ENCODE measurements around the gene PDZRN3.
"Not testable (repeated sequence)": the region's sequence is repeated elsewhere in the genome, so short reads cannot be mapped to it uniquely, and the experiment has no call there.

PDZRN3 gene

GRCh38 chr3:73484656-73485248, 140.0 kb downstream of the PDZRN3 start:
- DNase-seq, result no peak

- no peak for DNase-seq
These were observed 142.9 kb downstream of the PDZRN3 start for GRCh38 chr3:73481888-73482287.

- no peak for DNase-seq
These were observed 144.5 kb downstream of the PDZRN3 start for GRCh38 chr3:73480187-73480672.

GRCh38 chr3:73479325-73479724, 145.4 kb downstream of the PDZRN3 start:
- DNase-seq, result no peak

- DNase-seq, result no peak
These were observed 145.9 kb downstream of the PDZRN3 start for GRCh38 chr3:73478858-73479257.

DNA sequence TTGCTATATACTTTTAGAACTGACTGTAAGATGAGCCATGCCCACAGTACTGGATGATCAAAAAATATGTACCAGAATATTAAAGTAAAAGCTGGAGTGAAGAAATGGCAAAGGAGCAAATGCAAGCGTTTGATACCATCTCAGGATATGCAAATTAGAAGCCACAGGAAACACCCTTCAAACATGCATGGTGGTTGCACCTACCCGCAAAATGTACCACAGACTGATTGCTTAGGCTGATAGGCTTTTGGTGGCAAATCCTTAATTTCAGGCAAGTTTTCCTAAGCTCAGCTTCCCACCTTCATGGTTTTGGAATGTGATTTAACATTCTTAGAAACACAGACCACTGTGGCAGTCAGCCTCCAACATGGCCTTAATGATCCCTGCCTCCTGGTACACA, 149.0 kb downstream of the PDZRN3 start:
- DNase-seq, result no peak

- no peak for DNase-seq
These were observed 149.6 kb downstream of the PDZRN3 start for GRCh38 chr3:73475175-73475574.

DNA sequence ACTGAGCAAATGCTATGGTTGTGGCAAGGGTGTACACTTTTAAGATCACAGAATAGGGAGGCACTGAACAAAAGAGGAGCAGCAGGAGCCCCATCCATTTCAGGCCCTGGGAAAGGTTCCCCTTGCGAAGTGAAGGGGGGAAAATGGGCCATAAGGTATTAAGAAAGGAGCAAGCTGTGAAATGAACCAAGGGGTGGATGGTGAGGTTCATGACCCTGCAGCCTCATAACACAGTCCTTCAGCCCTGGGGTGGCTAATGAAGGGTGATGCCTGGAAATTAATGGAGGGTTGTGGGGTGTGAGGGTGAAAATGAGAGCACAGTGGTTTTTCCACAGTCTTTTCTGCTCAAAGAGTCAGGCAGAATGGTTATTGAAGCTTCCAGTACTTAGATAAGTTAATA, 150.1 kb downstream of the PDZRN3 start:
- DNase-seq, result no peak

- no peak for DNase-seq
These were observed 150.8 kb downstream of the PDZRN3 start for GRCh38 chr3:73473898-73474416.

DNA sequence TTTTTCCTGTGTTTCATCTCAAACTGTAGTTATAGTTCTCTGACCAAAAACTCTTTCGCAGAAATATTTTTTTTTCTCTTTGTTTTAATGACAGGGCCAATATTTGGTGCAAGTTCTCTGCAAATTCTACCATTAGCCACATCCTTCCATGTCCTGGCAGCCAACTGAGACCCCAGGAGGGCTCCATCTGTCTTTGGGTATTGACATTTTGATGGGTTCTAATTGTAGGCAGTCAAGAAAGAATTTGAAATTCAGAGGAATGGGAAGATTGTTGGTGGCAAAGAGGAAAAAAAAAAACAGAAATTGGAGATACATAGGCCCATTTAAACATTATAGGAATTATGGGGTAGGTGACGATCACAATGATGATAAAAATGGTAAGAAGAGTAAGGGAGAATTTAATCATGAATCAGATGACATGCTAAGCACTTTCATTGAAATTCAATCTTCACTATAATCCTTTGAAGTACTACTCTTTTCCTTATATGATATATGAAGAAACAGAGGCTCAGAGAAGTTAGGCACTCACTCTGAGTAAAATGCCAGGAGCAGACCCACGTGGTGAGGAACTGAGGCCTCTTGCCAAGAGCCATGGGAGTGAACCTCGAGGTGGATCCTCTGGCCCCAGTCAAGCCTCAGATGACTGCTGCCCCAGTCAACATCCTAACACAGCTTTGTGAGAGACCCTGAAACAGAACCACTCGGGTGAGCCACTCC, 151.4 kb downstream of the PDZRN3 start:
- DNase-seq, result no peak

- DNase-seq, result no peak
These were observed 152.6 kb downstream of the PDZRN3 start for GRCh38 chr3:73471986-73472787.

DNA sequence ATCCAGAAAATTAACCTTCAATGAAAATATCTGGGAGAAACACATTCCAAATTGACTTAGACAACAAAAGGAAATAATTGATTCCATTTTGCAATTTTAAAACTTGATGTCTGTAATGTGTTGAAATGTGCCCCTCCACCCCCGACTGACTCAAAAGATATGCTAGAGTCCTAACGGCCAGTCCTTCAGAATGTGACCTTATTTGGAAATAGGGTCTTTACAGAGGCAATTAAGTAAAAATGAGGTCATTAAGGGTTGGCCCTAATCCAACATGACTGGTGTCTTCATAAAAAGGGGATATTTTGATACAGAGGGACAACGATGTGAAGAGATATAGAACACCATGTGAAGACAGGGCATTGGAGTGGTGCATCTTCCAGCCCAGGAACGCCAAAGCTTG, 153.9 kb downstream of the PDZRN3 start:
- no peak for DNase-seq

DNA sequence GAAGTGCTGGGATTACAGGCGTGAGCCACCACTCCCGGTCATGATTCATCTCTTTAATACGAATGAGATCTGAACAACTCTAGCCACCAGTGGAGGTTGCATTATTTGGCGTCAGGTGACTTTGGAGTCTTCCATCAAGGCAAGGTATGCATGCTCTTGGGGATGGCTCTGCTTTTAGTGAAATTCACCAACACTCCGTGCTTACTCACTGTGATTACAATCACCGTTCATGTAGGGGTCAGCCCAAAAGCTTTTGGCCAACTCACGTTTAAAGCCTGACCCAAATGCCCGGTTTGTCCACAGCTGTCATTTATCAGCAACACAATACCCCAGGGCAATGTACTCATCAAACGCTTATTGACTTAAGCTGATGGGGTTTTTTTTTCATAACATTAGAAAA, 155.4 kb downstream of the PDZRN3 start:
- DNase-seq, result no peak

DNA sequence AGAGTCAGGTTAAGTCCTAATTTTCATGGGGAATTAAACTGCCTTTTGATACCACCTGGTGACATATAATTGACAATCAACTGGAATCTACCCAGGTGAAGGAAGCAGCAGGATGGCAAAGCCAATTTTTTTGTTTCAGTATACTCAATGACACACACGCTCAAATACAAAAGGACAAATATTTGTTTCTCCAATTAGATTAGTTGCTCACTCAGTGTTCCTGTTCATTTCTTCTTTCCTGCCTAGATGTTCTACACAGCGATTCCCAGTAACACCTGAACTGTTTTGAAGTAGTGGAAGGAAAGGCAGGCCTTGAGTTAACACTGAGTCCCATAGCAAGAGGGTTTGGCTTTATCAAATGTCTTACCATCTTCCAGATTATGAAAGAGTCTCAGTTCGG, 157.5 kb downstream of the PDZRN3 start:
- no peak for DNase-seq

DNA sequence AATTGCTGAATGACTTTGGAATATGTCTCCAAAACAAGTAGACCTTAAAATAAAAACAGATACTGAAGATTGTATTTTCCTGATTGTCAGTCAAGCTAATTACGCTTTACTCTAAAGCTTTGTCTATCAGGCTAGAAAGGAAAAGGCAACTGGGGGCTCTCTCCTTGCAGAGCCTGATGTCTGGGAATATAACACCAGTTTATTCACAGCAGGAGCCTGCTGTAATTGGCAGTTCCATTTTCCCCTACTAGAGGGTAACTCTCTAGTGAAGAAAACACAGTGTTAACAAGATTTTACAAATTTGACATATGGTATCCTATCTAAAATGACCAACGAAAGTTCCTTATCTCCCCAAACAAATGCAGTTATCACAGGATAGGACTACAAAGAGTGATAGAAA, 158.8 kb downstream of the PDZRN3 start:
- DNase-seq, result no peak

GRCh38 chr3:73464126-73464525, 160.6 kb downstream of the PDZRN3 start:
- not testable (repeated sequence) for DNase-seq

DNA sequence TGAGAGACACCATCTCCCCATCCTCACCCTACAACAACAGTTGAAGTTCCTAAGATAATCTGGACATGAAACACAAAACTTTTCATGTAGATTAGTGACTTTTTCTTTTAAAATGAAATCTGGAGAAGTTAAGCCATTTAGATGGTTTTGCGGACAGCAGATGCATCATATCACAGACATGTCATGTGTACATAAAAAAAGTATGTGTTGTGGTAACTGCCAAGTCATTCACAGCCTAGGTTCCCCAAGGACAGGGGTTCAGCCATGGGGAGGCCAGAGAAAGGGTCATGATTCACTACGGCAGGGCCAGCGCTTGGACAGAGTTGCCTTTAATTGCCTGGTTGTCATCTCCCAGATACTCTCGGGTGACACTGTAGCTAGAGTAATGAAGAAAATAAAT, 163.2 kb downstream of the PDZRN3 start:
- DNase-seq, result no peak

DNA sequence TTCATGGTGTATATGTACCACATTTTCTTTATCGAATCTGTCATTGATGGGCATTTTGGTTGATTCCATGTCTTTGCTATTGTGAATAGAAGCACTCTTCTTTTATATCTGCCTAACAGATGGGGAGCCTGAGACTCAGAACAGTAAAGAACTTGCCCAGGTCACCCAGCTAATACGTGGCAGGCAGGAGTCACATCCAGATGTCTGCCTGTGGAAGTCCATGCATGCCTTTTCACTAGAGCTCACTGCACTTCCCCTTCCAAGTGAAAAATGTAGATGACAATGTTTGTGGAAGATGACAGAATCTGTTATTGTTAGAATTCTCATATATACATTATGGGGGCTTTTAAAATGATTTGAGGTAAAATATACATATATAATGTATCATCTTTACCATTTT, 165.0 kb downstream of the PDZRN3 start:
- DNase-seq, result no peak

DNA sequence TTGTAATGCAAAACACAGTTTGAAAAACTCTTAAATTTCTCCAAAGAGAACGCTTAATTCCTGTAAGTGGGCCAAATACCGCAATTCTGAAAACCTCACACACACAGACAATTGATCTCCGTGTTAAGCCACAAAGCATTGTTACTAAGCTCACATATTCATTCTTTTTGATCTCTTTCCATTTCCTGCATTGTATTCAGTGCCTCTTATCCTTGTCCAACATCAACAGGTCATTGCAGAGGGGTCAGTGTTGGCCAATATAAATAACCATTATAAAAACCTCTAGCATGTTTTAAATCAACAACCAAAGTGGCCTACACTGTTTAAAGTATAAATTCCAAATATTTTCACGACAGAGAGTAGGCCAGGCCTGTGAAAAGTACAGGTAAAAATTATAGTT, 171.1 kb downstream of the PDZRN3 start:
- DNase-seq, result no peak

DNA sequence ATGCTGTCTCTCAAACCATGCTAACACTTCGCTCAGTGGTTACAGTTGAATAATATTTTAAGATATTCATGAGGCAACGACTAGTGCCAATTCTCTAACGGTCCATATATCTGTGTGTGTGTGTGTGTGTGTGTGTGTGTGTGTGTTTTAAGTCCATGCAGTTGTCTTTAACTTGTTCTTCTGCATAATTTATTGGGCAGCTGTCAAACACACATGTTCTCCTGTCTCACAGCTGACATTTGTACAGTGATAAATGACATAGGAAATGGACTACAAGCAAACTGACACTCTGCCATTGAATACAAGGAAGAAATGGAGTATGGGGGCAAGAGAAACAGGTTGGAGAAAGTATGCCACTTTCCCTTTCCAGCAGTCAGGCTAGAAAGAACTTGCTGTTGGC, 172.0 kb downstream of the PDZRN3 start:
- no peak for DNase-seq

DNA sequence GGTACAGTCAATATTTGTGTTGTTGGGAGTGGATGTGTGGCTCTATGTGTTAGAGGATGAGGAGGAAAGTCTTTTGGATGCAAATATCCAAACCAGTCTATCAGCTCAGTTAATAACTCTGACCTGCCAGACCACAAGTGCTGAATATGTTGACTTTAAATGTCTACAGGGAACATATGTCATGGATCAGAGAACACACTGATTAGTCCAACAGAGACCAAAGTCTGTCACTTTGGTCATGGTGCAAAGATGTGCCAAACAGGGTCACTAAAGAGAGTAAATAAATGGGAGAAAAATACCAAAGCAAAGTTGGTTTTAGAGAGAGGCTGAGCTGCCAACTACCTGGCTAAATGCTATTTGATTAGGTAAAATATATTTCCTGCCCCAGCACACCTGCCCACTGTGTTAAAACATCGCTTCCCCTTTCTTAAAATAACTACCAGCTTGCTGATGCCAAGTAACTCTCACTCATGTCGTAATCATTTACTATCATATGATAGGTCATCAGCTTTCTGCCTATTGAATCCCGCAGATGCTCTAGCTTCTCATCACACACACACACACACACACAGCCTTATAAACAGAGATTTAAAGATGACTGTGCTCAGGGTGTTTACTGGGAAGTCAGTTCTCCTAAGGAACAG, 173.3 kb downstream of the PDZRN3 start:
- DNase-seq, result no peak

GRCh38 chr3:73449774-73450173, 175.0 kb downstream of the PDZRN3 start:
- no peak for DNase-seq

DNA sequence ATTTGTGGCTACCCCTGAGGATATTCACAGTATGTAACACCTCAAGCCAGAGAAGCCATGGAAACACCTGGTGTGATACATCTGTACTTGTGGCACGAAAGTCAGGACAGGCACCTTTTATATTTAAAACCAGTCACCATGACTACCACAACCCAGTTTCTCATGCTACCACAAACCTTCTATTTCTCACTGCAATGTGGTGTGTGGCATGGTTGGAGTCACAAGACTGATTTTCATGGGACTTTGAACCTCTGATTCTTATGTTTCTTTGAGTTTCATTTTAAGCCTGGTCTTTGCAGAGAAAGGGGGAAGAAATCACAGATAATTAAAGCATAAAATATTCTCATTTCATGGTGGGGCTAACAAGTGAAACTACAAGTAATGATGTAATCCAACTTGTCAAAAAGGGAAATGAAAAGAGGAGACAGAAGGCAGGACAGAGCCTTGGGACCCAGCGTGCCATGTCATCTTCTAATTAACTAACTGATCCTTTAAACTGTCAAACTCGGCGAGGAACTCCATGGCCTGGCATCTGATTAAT, 175.9 kb downstream of the PDZRN3 start:
- DNase-seq, result no peak
